Activated CD8-positive, alpha-beta T cell treated with anti-CD3 and anti-CD28 coated beads for 36 hours (primary cell): ENCODE results near the gene BBS5. TPM values are rescaled to one million over a fixed set of nuclear protein-coding genes. Genes with fewer than 3 reads are reported as not detected.
A peak's percentile ranks its signal among the peaks of the same experiment; 100 is the strongest.

Source experiments
- ATAC-seq: fragments of 200-7000 bp; cut with Tn5 transposase; one replicate; pipeline ENCODE4 v1.10.0; 2021; ENCODE audit warnings: mild to moderate bottlenecking, moderate library complexity
- CTCF ChIA-PET: fragments of 350-600 bp; sonication (Branson Sonifier 250); formaldehyde crosslinking; loops from one replicate; lab custom pipeline; 2021; ENCODE audit warnings: antibody characterized with exemption; lab: Charles Lee
- POLR2A ChIA-PET: fragments of 350-600 bp; sonication (Branson Sonifier 250); formaldehyde crosslinking; loops from one replicate; lab custom pipeline; 2021; ENCODE audit warnings: antibody characterized with exemption; lab: Charles Lee
- DNase-seq: peaks from one replicate; pipeline ENCODE4 v3.0.0-alpha.2; 2020
- H3K27ac Mint-ChIP-seq: one replicate; pipeline ENCODE4 v1.8.0; 2021; ENCODE audit warnings: mild to moderate bottlenecking, mixed read lengths
- H3K27me3 Mint-ChIP-seq: one replicate; pipeline ENCODE4 v1.8.0; 2021; ENCODE audit warnings: mixed read lengths
- H3K36me3 Mint-ChIP-seq: one replicate; pipeline ENCODE4 v1.8.0; 2021; ENCODE audit warnings: low read depth, mixed read lengths
- H3K4me1 Mint-ChIP-seq: one replicate; pipeline ENCODE4 v1.8.0; 2021; ENCODE audit warnings: low read depth, mixed read lengths
- H3K4me3 Mint-ChIP-seq: one replicate; pipeline ENCODE4 v1.8.0; 2021; ENCODE audit warnings: mild to moderate bottlenecking, moderate library complexity, mixed read lengths
- H3K9me3 Mint-ChIP-seq: one replicate; pipeline ENCODE4 v1.8.0; 2021; ENCODE audit warnings: mixed read lengths
- CTCF ChIP-seq: fragments of 200-600 bp; IDR thresholded peaks from one replicate; pipeline ENCODE4 v1.8.0; 2022; ENCODE audit warnings: antibody characterized with exemption, mild to moderate bottlenecking
- intact Hi-C: fragments of 100-400 bp; cut with micrococcal nuclease; formaldehyde crosslinking; loops from one replicate; pipeline ENCODE4 v1.10.0; 2022
- total RNA-seq, 2 experiments: library from RNA; stranded (reverse); gene quantifications; one replicate each; pipeline ENCODE4 v1.2.3, GENCODE V29; 2021

BBS5 gene
- total RNA-seq, 2 experiments from 2014 or later, result 2.6 to 3.2 TPM

DNA sequence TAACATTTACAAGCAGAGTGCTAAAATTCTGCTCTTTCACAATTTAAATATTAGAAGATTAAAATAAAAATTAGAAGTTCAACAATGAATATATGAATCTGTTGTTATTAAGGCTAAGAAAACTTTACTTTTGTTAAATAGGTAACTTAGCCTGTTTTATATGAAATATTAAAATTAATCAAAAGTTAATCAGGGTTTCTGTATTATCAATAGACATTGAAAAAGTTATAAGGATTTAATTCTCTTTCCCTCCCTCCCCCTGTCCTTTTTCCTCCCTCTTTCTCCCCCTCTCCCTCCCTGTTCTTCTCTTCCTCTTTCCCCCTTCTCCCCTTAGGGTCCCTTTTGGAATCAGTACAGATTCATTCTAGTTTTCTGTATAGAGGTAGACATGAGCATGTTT, 12.1 kb downstream of the BBS5 start:
- no peaks in the 10 kb centered on the region for H3K27me3 Mint-ChIP-seq
- H3K27ac Mint-ChIP-seq, result no peak overlapping the region
- no peaks in the 10 kb centered on the region for H3K4me1 Mint-ChIP-seq
- intact Hi-C loops, result no loop called here
- H3K36me3 Mint-ChIP-seq, result peaks cover 3% of the 10 kb centered on the region
- DNase-seq (no peak), ATAC-seq (no peak)
- no peak overlapping the region for H3K4me3 Mint-ChIP-seq
- H3K9me3 Mint-ChIP-seq, result no peaks in the 10 kb centered on the region
- no peak for TF ChIP-seq CTCF
- POLR2A ChIA-PET, result no interaction called here
- CTCF ChIA-PET, result interaction anchor here (1.3 kb wide), 1 partner anchor 10 kb away, joined by 3 read pairs; no protein-coding TSS in a partner anchor

GRCh38 chr2:169493360-169493759, 14.1 kb downstream of the BBS5 start:
- H3K27ac Mint-ChIP-seq, result no peak overlapping the region
- POLR2A ChIA-PET, result no interaction called here
- no peak for DNase-seq
- H3K4me3 Mint-ChIP-seq, result no peak overlapping the region
- intact Hi-C loops, result no loop called here
- H3K9me3 Mint-ChIP-seq, result no peaks in the 10 kb centered on the region
- H3K36me3 Mint-ChIP-seq, result peaks cover 3% of the 10 kb centered on the region
- ATAC-seq, result no peak
- CTCF ChIA-PET, result interaction anchor here (0.9 to 1.0 kb wide), 2 partner anchors 9 to 35 kb away, joined by 3 to 4 read pairs; no protein-coding TSS in a partner anchor
- no peak for TF ChIP-seq CTCF
- no peaks in the 10 kb centered on the region for H3K27me3 Mint-ChIP-seq
- H3K4me1 Mint-ChIP-seq, result no peaks in the 10 kb centered on the region

GRCh38 chr2:169495310-169495928, 16.1 kb downstream of the BBS5 start:
- DNase-seq (no peak), ATAC-seq (no peak)
- Mint-ChIP-seq H3K36me3 (peaks cover 3% of the 10 kb centered on the region), H3K4me3 (no peak overlapping the region), H3K9me3 (no peaks in the 10 kb centered on the region), H3K4me1 (no peaks in the 10 kb centered on the region), H3K27ac (no peak overlapping the region), H3K27me3 (no peaks in the 10 kb centered on the region)
- no peak for TF ChIP-seq CTCF
- POLR2A ChIA-PET, result no interaction called here
- intact Hi-C loops, result no loop called here
- CTCF ChIA-PET, result no interaction called here

- H3K9me3 Mint-ChIP-seq, result no peaks in the 10 kb centered on the region
- ChIA-PET CTCF (no interaction called here), POLR2A (no interaction called here)
- no peak overlapping the region for H3K27ac Mint-ChIP-seq
- TF ChIP-seq CTCF, result no peak
- H3K27me3 Mint-ChIP-seq, result no peaks in the 10 kb centered on the region
- no peak for DNase-seq
- ATAC-seq, result no peak
- H3K4me3 Mint-ChIP-seq, result no peak overlapping the region
- intact Hi-C loops, result no loop called here
- H3K36me3 Mint-ChIP-seq, result peaks cover 7% of the 10 kb centered on the region
- peaks cover 8% of the 10 kb centered on the region for H3K4me1 Mint-ChIP-seq
Measured at GRCh38 chr2:169504651-169505050, 25.4 kb downstream of the BBS5 start.

DNA sequence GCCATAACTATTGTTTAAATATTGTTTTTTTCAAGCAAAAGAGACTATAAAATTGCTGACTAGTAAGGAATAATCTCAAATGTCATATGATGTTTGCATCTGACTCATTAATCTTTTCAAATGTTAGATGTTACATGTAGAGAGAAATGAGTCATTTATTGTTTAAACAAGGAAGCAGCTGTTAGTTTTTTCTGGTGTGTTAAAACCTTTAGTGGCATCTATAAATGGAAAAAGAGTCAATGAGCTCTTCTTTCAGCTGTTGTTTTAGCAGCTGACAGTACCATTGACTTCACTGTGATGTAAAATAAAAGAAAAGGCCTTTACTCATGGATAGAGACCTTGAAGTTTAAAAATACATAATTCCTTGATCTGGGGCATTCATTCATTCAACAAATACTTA, 28.4 kb downstream of the BBS5 start:
- ATAC-seq, result peak; percentile 56
- H3K4me1 Mint-ChIP-seq, result peaks cover 8% of the 10 kb centered on the region
- H3K27ac Mint-ChIP-seq, result no peak overlapping the region
- intact Hi-C loops, result no loop called here
- H3K36me3 Mint-ChIP-seq, result peaks cover 7% of the 10 kb centered on the region
- H3K27me3 Mint-ChIP-seq, result no peaks in the 10 kb centered on the region
- H3K9me3 Mint-ChIP-seq, result no peaks in the 10 kb centered on the region
- POLR2A ChIA-PET, result no interaction called here
- DNase-seq, result no peak
- H3K4me3 Mint-ChIP-seq, result no peak overlapping the region
- TF ChIP-seq CTCF, result no peak
- CTCF ChIA-PET, result interaction anchor here (1.1 to 1.7 kb wide), 2 partner anchors 21 to 23 kb away, joined by 4 to 5 read pairs; no protein-coding TSS in a partner anchor
